Activated CD8-positive, alpha-beta memory T cell treated with anti-CD3 and anti-CD28 coated beads, Interleukin-2, amount 10 ng/mL, durations not matched to agents 7 days and 5 days (primary cell): ENCODE data around the gene COL17A1. TPM values are rescaled to one million over a fixed set of nuclear protein-coding genes. Genes with fewer than 3 reads are reported as not detected.

Experiments
- ATAC-seq: fragments of 150-1000 bp; cut with Tn5 transposase; one replicate; pipeline ENCODE4 v1.10.0; 2021; ENCODE audit warnings: moderate library complexity
- CTCF ChIA-PET: fragments of 350-600 bp; sonication (Branson Sonifier 250); formaldehyde crosslinking; loops from one replicate; lab custom pipeline; 2021; ENCODE audit warnings: antibody characterized with exemption; lab: Charles Lee
- DNase-seq: peaks from one replicate; pipeline ENCODE4 v3.0.0-alpha.2; 2020
- H3K27ac Mint-ChIP-seq: one replicate; pipeline ENCODE4 v1.8.0; 2021; ENCODE audit warnings: mild to moderate bottlenecking, mixed read lengths
- H3K27me3 Mint-ChIP-seq: one replicate; pipeline ENCODE4 v1.8.0; 2021; ENCODE audit warnings: mixed read lengths
- H3K36me3 Mint-ChIP-seq: one replicate; pipeline ENCODE4 v1.8.0; 2021; ENCODE audit warnings: mild to moderate bottlenecking, mixed read lengths
- H3K4me1 Mint-ChIP-seq: one replicate; pipeline ENCODE4 v1.8.0; 2021; ENCODE audit warnings: mixed read lengths
- H3K4me3 Mint-ChIP-seq: one replicate; pipeline ENCODE4 v1.8.0; 2021; ENCODE audit warnings: mild to moderate bottlenecking, moderate library complexity, mixed read lengths
- H3K9me3 Mint-ChIP-seq: one replicate; pipeline ENCODE4 v1.8.0; 2022; ENCODE audit warnings: low read depth, mixed read lengths
- total RNA-seq, 2 experiments: library from RNA; stranded (reverse); gene quantifications; one replicate each; pipeline ENCODE4 v1.2.3, GENCODE V29; 2021

COL17A1 gene
- total RNA-seq, 2 experiments from 2014 or later, result not detected

GRCh38 chr10:104014176-104014575 is 71.5 kb downstream of the COL17A1 start:
- DNase-seq (no peak), ATAC-seq (no peak)
- no peak overlapping the region for H3K27ac Mint-ChIP-seq
- H3K9me3 Mint-ChIP-seq, result no peaks in the 10 kb centered on the region
- no peaks in the 10 kb centered on the region for H3K27me3 Mint-ChIP-seq
- H3K4me1 Mint-ChIP-seq, result peaks cover 7% of the 10 kb centered on the region
- CTCF ChIA-PET, result no interaction called here
- H3K36me3 Mint-ChIP-seq, result peaks cover 31% of the 10 kb centered on the region
- H3K4me3 Mint-ChIP-seq, result no peak overlapping the region

GRCh38 chr10:104013489-104013888 is 72.2 kb downstream of the COL17A1 start:
- no peak overlapping the region for H3K27ac Mint-ChIP-seq
- DNase-seq (no peak), ATAC-seq (no peak)
- H3K9me3 Mint-ChIP-seq, result no peaks in the 10 kb centered on the region
- H3K27me3 Mint-ChIP-seq, result no peaks in the 10 kb centered on the region
- H3K4me1 Mint-ChIP-seq, result peaks cover 7% of the 10 kb centered on the region
- CTCF ChIA-PET, result no interaction called here
- H3K36me3 Mint-ChIP-seq, result peaks cover 26% of the 10 kb centered on the region
- no peak overlapping the region for H3K4me3 Mint-ChIP-seq

GRCh38 chr10:104011904-104012303 is 73.8 kb downstream of the COL17A1 start:
- Mint-ChIP-seq H3K9me3 (no peaks in the 10 kb centered on the region), H3K27me3 (no peaks in the 10 kb centered on the region), H3K4me3 (no peak overlapping the region), H3K27ac (no peak overlapping the region), H3K4me1 (peaks cover 3% of the 10 kb centered on the region), H3K36me3 (peaks cover 23% of the 10 kb centered on the region)
- no peak for ATAC-seq
- DNase-seq, result no peak
- CTCF ChIA-PET, result interaction anchor here (0.9 kb wide), 1 partner anchor 9 kb away, joined by 3 read pairs; no protein-coding TSS in a partner anchor

GRCh38 chr10:104005172-104005863 is 80.4 kb downstream of the COL17A1 start:
- no peak overlapping the region for H3K4me3 Mint-ChIP-seq

GRCh38 chr10:104002911-104003310 is 82.8 kb downstream of the COL17A1 start:
- Mint-ChIP-seq H3K4me1 (peaks cover 18% of the 10 kb centered on the region), H3K9me3 (no peaks in the 10 kb centered on the region), H3K4me3 (no peak overlapping the region), H3K27ac (no peak overlapping the region), H3K36me3 (peaks cover 42% of the 10 kb centered on the region), H3K27me3 (no peaks in the 10 kb centered on the region)
- ATAC-seq (no peak), DNase-seq (no peak)
- CTCF ChIA-PET, result no interaction called here

More at GRCh38 chr10:104005172-104005863, 80.4 kb downstream of the COL17A1 start:
- DNase-seq (no peak), ATAC-seq (no peak)
- peaks cover 39% of the 10 kb centered on the region for H3K36me3 Mint-ChIP-seq
- H3K4me1 Mint-ChIP-seq, result peaks cover 18% of the 10 kb centered on the region
- CTCF ChIA-PET, result interaction anchor here (1.3 to 1.6 kb wide), 2 partner anchors 10 to 116 kb away, joined by 3 to 5 read pairs; partner anchors contain the start of gene SFR1
- no peaks in the 10 kb centered on the region for H3K27me3 Mint-ChIP-seq
- H3K9me3 Mint-ChIP-seq, result no peaks in the 10 kb centered on the region
- peak overlapping the region; percentile 67 for H3K27ac Mint-ChIP-seq

GRCh38 chr10:103998805-103999204 is 86.9 kb downstream of the COL17A1 start:
- Mint-ChIP-seq H3K4me1 (peaks cover 19% of the 10 kb centered on the region), H3K27me3 (no peaks in the 10 kb centered on the region), H3K27ac (no peak overlapping the region), H3K9me3 (no peaks in the 10 kb centered on the region), H3K4me3 (no peak overlapping the region), H3K36me3 (peaks cover 57% of the 10 kb centered on the region)
- CTCF ChIA-PET, result interaction anchor here (1.2 kb wide), 1 partner anchor 111 kb away, joined by 3 read pairs; no protein-coding TSS in a partner anchor
- DNase-seq (no peak), ATAC-seq (no peak)

GRCh38 chr10:103995134-103995533 is 90.5 kb downstream of the COL17A1 start:
- no peak overlapping the region for H3K27ac Mint-ChIP-seq
- no peak for ATAC-seq

GRCh38 chr10:103991393-103992128 is 94.1 kb downstream of the COL17A1 start:
- ATAC-seq (no peak), DNase-seq (no peak)
- CTCF ChIA-PET, result interaction anchor here (0.8 to 1.2 kb wide), 3 partner anchors 21 to 279 kb away, joined by 3 read pairs; no protein-coding TSS in a partner anchor
- Mint-ChIP-seq H3K4me1 (peaks cover 30% of the 10 kb centered on the region), H3K9me3 (no peaks in the 10 kb centered on the region), H3K27ac (no peak overlapping the region), H3K36me3 (peaks cover 37% of the 10 kb centered on the region), H3K27me3 (no peaks in the 10 kb centered on the region), H3K4me3 (no peak overlapping the region)

More at GRCh38 chr10:103995134-103995533, 90.5 kb downstream of the COL17A1 start:
- DNase-seq, result no peak
- Mint-ChIP-seq H3K36me3 (peaks cover 50% of the 10 kb centered on the region), H3K4me1 (peaks cover 19% of the 10 kb centered on the region), H3K9me3 (no peaks in the 10 kb centered on the region), H3K27me3 (no peaks in the 10 kb centered on the region), H3K4me3 (no peak overlapping the region)
- CTCF ChIA-PET, result interaction anchor here (0.7 to 1.0 kb wide), 3 partner anchors 12 to 126 kb away, joined by 3 to 4 read pairs (median 3); partner anchors contain the start of gene SFR1

- Mint-ChIP-seq H3K27ac (no peak overlapping the region), H3K27me3 (no peaks in the 10 kb centered on the region), H3K4me1 (peaks cover 38% of the 10 kb centered on the region), H3K4me3 (no peak overlapping the region), H3K9me3 (no peaks in the 10 kb centered on the region), H3K36me3 (peaks cover 30% of the 10 kb centered on the region)
- DNase-seq (no peak), ATAC-seq (no peak)
- CTCF ChIA-PET, result interaction anchor here (0.8 to 1.2 kb wide), 2 partner anchors 83 to 278 kb away, joined by 3 read pairs; no protein-coding TSS in a partner anchor
Measured at GRCh38 chr10:103990531-103990930, 95.1 kb downstream of the COL17A1 start.

- H3K27me3 Mint-ChIP-seq, result no peaks in the 10 kb centered on the region
- H3K4me3 Mint-ChIP-seq, result no peak overlapping the region
- DNase-seq, result no peak
- no peaks in the 10 kb centered on the region for H3K9me3 Mint-ChIP-seq
- H3K27ac Mint-ChIP-seq, result peak overlapping the region; percentile 2
- peaks cover 29% of the 10 kb centered on the region for H3K36me3 Mint-ChIP-seq
- no peak for ATAC-seq
- peaks cover 41% of the 10 kb centered on the region for H3K4me1 Mint-ChIP-seq
- CTCF ChIA-PET, result interaction anchor here (0.9 to 1.2 kb wide), 2 partner anchors 83 to 102 kb away, joined by 3 read pairs; no protein-coding TSS in a partner anchor
Measured at GRCh38 chr10:103990121-103990520, 95.6 kb downstream of the COL17A1 start.

- peak; percentile 24 for ATAC-seq
- Mint-ChIP-seq H3K36me3 (peaks cover 13% of the 10 kb centered on the region), H3K9me3 (no peaks in the 10 kb centered on the region), H3K4me1 (peaks cover 69% of the 10 kb centered on the region), H3K4me3 (no peak overlapping the region), H3K27me3 (no peaks in the 10 kb centered on the region), H3K27ac (peak overlapping the region; percentile 20)
- peak; percentile 57 for DNase-seq
- CTCF ChIA-PET, result interaction anchor here (0.7 to 0.9 kb wide), 2 partner anchors 135 to 290 kb away, joined by 3 to 5 read pairs; partner anchors contain the start of gene SFR1
Measured at GRCh38 chr10:103986360-103986759, 99.3 kb downstream of the COL17A1 start.

- peaks cover 74% of the 10 kb centered on the region for H3K4me1 Mint-ChIP-seq
- DNase-seq (no peak), ATAC-seq (no peak)
- CTCF ChIA-PET, result interaction anchor here (0.7 kb wide), 1 partner anchor 17 kb away, joined by 3 read pairs; no protein-coding TSS in a partner anchor
- H3K9me3 Mint-ChIP-seq, result no peaks in the 10 kb centered on the region
- no peak overlapping the region for H3K27ac Mint-ChIP-seq
- no peaks in the 10 kb centered on the region for H3K27me3 Mint-ChIP-seq
- peaks cover 10% of the 10 kb centered on the region for H3K36me3 Mint-ChIP-seq
- no peak overlapping the region for H3K4me3 Mint-ChIP-seq
Measured at GRCh38 chr10:103985726-103986125, 100.0 kb downstream of the COL17A1 start.

- H3K27ac Mint-ChIP-seq, result peak overlapping the region; percentile 81
Measured at GRCh38 chr10:103983367-103983911, 102.2 kb downstream of the COL17A1 start.

More at GRCh38 chr10:103983367-103983911, 102.2 kb downstream of the COL17A1 start:
- H3K9me3 Mint-ChIP-seq, result no peaks in the 10 kb centered on the region
- CTCF ChIA-PET, result interaction anchor here (0.8 to 2.4 kb wide), 13 partner anchors 8 to 140 kb away, joined by 3 to 10 read pairs (median 3); partner anchors contain the start of gene SFR1
- H3K36me3 Mint-ChIP-seq, result peaks cover 9% of the 10 kb centered on the region
- ATAC-seq, result peak; percentile 95
- DNase-seq, result no peak
- peaks cover 69% of the 10 kb centered on the region for H3K4me1 Mint-ChIP-seq
- H3K27me3 Mint-ChIP-seq, result no peaks in the 10 kb centered on the region
- peak overlapping the region; percentile 55 for H3K4me3 Mint-ChIP-seq
